Hematopoietic multipotent progenitor cell treated with erythropoietin and hydrocortisone succinate and interleukin-3 and kit ligand, for 8 days (in vitro differentiated cells): Measurements from ENCODE around the gene NKX6-2.
"Not testable (repeated sequence)": the region's sequence is repeated elsewhere in the genome, so short reads cannot be mapped to it uniquely, and the experiment has no call there.

Experiments
- DNase-seq: peaks from one replicate; pipeline ENCODE4 v3.0.0-alpha.2; 2015

The NKX6-2 gene

GRCh38 chr10:132793871-132794849 is 8.2 kb upstream of the NKX6-2 start:
- no peak for DNase-seq

DNA sequence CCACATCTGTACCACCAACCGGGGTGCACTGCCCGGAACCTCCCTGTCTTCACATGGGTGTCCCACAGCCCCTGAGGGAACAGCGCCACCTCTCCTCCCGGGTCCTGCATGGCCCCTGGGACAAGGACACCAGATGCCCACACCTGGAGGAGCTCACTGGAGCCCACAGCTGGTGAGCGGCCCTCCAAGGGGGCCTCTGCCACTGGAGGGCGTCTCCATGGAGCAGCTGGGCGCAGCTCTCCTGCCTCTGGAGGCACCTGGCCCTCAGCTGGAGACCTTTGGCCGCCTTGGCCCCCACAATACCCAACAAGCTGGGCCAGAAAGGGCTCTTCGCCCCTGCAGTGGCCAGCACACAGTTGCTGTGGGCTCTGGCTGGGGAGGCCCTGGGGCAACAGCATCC is 7.3 kb upstream of the NKX6-2 start:
- DNase-seq: no peak

DNA sequence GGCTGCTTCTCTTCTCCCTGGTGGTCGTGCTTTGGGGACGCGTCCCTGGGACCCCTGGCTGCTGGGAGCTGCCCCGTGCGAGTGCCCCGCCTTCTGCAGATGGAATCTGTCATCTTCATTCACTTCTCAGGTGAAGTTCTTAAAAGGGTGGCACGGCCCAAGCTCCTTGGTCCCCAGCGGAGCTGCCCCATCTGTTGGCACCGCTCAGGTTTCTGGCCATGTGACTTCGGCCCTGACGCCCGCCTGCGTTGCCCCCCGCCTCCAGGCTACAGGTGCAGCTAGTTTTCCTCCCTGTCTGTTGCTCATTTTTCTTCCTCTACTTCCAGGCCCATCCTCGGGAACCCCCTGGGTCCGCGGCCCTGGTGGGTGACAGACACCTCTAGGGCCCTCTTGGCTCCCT is 6.8 kb upstream of the NKX6-2 start:
- DNase-seq: no peak

DNA sequence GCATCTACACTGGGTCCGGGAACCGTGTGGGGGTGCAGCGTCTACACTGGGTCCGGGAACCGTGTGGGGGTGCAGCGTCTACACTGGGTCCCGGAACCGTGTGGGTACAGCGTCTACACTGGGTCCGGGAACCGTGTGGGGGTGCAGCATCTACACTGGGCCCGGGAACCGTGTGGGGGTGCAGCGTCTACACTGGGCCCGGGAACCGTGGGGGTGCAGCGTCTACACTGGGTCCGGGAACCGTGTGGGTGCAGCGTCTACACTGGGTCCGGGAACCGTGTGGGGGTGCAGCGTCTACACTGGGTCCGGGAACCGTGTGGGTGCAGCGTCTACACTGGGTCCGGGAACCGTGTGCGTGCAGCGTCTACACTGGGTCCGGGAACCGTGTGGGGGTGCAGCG is 6.2 kb upstream of the NKX6-2 start:
- DNase-seq: not testable (repeated sequence)

DNA sequence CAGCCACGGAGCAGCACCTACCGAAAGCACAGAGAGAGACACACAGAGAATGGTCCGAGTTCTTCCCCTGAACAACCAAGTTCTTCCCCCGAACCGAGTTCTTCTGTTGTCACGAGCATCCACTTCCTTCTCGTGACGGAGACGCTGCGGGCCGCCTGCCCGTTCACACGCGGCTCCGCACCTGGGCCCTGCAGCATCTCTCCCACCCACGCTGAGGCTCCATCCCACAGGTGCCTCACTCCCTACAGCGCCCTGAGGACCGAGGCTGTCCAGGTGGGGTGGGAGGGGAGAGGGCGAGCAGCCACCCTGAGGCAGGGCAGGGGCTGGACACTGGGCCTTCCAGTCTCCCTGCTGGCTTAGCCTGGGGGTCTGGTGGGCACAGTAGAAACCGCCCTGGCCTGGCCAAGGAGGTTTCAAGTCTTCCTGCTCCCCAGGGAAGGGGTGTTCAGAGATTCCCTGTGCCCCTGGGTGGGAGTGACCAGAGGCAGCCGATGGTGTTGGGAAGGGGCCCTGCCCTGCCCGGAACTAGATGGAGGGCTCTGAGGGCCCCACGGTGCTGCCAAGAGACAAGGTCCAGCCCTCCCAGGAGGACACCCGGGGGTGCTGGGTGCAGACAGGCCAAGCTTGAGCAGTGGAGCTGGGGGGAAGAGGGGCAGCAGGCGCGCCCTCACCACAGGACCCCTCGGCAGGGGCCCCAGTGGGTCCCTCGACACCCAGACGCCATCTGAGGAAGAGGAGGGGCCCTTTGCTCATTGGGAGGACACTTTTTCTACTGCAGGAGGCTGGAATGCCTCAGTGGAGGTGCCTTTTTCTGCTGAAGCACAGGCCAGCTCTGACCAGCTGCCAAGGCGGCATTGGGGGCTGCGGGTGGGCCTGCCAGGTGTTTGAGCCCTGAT is 5.2 kb upstream of the NKX6-2 start:
- DNase-seq: no peak

- DNase-seq: no peak
Observed at GRCh38 chr10:132790470-132790869, 4.5 kb upstream of the NKX6-2 start.

DNA sequence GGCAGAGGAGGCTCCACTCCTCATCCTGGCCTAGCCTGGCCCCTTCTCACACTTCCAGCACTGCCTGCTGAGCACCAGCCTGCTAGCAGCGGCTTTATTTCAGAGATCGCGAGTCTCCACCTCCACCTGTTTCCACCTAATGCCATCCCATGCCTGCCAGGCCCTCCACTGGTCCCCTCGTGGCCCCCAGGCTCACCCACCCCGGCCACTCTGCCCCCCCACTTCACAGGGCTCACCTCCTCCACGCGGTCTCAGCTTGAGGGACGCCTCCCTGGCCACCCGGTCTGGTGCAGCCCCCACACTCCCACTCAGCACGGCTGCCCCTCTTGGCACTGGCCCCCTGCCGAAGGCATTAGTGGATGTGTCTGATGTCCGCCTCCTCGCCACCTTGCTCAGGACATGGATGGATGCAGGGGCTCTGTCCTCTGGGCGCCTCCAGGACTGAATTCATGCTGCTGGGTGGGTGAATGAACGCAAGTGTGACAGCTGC is 3.8 kb upstream of the NKX6-2 start:
- DNase-seq: no peak

DNA sequence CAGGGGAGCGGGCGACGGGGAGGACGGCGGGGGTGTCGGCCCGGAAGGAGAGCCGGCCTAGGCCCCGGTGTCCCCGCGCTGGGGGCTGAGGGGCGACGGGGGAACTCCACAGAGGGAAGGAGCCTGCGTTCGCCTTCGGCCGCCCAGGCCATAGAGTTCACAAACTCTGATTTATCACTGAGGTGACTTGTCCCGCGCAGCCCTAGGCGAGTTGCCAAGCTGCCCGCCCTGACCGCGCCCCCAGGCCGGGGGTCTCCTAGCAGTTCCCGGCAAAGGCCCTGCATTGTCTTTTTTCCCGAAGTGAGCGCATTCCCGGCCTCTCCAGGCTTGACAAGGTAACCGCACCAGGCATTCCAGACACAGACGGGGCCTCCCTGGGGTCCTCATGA is 2.9 kb upstream of the NKX6-2 start:
- no peak for DNase-seq

DNA sequence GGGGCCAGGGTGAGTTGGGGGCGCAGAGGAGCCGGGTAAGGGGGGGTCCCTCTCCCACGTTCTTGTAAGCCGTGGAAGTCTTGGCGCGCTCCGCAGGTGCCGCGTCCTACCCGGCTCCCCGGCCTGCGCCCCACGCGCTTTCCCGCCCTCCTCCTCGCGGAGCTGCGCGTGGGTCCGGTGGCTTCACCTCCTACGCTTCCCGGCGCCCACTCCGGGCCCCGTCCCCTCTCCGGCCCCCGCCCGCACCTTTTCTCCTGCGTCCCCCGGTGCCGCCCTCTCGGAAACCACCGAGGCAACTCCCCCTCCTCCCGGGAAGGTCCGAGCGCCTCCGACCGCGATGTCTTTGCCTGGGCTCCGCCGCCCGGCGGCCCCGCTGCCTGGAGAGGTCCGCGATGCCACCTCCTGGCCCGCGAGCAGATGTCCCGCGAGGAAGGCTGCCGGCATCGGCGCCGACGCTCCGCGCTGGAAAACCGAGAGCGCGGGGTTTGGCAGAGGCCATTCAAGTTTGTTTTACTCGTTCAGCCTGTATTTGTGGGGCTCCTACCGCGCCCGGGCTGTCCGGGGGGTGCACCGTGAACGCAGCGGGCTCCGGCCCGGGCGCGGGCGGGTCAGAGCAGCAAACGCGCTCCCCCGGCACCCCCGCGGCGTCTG is 2.4 kb upstream of the NKX6-2 start:
- no peak for DNase-seq

GRCh38 chr10:132787495-132788179 is 1.7 kb upstream of the NKX6-2 start:
- no peak for DNase-seq

DNA sequence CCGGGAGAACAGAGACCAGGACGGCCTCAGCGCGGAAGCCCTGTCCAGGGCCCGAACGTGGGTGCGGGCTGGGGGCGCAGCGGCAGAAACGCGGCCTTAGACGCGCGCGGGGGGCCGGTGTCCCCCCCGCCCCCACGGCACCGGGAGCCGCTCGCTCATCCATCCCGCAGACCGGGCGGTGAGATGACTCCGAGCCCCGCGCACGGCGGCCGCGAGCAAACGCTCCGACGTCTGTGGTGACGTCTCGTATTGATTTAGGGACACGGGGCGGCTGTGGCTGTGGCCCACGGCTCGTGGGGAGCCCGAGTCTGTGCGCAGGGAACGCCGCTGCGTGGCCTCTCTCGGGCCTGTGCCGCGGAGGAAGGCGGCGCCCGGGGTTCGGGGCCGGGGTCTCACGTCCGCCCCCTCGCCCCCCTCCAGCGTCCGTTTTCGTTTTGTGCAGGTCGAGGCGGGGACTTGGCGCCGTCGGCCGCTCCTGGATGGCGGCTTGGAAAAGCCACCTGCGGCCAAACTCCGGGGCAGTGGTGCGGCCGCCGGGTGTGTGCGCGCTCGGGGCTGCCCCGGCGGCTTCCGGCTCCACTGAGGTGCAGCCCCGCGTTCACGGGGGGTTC is 1.0 kb upstream of the NKX6-2 start:
- no peak for DNase-seq

DNA sequence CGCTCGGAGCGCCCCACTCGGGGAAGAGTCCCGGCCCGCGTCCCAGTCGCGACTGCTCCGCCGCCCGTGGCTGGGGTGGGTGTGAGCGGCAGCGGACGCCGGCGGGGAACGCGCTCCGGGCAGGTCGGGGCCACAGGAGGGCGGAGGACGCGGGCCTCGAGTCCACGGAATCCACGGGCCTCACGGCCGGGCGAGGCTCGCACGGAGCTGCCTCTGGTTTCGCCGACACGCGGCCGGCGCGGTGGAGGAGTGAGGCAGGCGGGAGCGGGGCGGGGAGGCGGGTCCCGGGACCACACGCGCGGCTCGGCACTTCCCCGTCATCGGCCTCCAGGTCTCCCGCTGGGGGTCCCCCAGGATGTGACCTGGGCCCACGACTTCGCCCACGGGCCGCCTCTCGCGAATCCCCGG is 533 bp upstream of the NKX6-2 start:
- DNase-seq: no peak

- no peak for DNase-seq
Observed at GRCh38 chr10:132784866-132785722, 853 bp downstream of the NKX6-2 start.

DNA sequence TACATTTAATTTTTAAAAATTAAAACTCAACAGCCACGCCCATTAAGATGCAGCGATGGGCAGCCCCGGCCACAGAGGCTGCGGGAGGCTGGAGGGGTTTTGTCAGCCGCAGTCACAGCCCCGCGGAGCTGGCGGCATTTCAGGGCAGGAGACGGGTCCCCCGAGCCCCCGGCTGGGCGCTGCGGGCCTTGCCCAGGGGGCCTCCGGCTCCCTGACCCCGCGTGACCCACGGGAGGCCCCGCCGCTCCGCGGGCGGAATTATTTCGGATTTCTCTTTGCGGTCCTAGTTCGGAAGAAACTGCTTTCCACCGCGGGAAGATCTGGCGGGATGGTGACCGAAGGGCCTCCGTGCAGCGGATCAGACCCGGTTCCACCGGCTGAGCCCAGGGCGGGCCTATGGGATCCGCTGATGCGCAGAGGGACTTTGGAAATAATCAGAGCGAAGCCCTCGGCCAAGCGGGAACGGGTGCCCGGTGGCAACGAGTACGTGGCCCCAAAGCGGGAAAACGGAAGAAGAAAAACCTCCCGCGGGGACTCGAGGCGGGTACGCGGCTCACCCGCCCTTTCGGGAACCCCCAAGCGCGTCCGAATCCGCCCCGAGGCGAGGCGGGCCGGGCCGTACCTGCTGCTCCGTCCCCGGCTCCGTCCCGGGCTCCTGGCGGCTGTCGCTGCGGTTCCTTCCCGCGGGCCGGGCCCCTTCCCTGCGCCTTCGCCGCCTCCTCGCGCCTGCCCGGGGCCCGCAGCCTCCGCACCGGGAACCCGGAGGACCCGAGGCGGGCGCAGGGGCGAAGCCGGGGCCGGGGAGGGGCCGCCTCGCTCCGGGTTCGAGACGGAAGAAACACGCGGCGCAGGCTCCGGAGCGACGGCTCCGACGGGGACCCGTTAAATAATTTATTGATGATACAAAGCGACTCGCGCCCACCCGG is 1.7 kb downstream of the NKX6-2 start:
- DNase-seq: no peak

- DNase-seq: no peak
Observed at GRCh38 chr10:132783165-132783939, 2.6 kb downstream of the NKX6-2 start.

DNA sequence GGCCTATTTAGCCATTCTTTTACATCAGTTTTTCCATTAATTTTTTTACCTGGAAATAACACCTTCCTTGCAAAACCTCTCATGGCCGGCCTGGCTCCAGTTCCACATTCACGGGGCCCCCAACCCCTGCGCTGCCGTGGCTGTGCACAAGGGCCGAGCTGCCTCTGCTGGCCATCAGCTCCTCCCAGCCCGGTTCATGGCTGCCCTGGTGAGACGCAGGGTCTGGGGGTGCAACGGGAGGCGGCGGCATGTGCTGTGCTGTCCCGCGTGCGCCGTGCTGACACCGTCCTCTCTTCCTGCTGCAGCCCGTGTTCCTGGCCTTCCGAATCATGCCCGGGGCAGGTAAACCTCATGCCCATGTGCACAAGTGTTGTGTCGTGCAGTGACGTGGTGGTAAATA is 4.4 kb downstream of the NKX6-2 start:
- no peak for DNase-seq

DNA sequence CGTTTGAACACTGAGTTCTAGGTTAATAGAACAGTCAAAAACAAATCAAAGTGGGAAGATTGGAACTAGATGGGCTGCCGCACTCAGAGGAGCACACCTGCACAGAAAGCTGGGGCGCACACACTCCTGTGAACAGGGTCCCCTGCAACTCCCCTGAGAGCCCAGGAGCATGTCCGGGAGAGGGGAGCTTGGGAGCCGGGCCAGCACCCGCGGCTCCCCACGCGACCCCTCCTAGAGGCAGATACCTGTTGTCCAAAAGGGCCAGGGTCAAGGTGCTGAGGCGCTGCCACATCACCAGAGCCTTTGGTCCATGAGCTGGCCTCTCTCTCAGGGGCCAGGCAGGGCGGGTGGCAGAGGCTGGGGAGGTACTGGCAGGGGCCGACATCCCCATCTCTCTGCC is 5.6 kb downstream of the NKX6-2 start:
- no peak for DNase-seq

GRCh38 chr10:132779549-132780294 is 6.2 kb downstream of the NKX6-2 start:
- no peak for DNase-seq
